ENCODE results near the gene PSMD12.
"Not testable (repeated sequence)": the region's sequence is repeated elsewhere in the genome, so short reads cannot be mapped to it uniquely, and the experiment has no call there.

PSMD12 gene

GRCh38 chr17:67328026-67328425 is 38.4 kb downstream of the PSMD12 start:
- WGBS (ENCODE audit: insufficient coverage, insufficient read length), result no CpG with 5 or more reads among the region's 3 CpGs
- no peak for DNase-seq (ENCODE audit: low read depth, low spot score)
- H3K4me1 ChIP-seq (ENCODE audit: control insufficient read depth, insufficient read depth, low read length), result no peaks in the 10 kb centered on the region
- H3K27me3 ChIP-seq (ENCODE audit: control insufficient read depth, insufficient read depth, low read length), result no peaks in the 10 kb centered on the region
- H3K27ac ChIP-seq (ENCODE audit: low read length), result no peak overlapping the region
- H3K9me3 ChIP-seq (ENCODE audit: control insufficient read depth, insufficient read depth, low read length), result no peaks in the 10 kb centered on the region
- no peak overlapping the region for H3K4me3 ChIP-seq (ENCODE audit: low read length)
- no peaks in the 10 kb centered on the region for H3K36me3 ChIP-seq (ENCODE audit: control insufficient read depth, insufficient read depth, low read length)

- not testable (repeated sequence) for DNase-seq (ENCODE audit: low read depth, low spot score); H3K27me3 ChIP-seq (ENCODE audit: control insufficient read depth, insufficient read depth, low read length); H3K36me3 ChIP-seq (ENCODE audit: control insufficient read depth, insufficient read depth, low read length); H3K4me1 ChIP-seq (ENCODE audit: control insufficient read depth, insufficient read depth, low read length); H3K27ac ChIP-seq (ENCODE audit: low read length); H3K4me3 ChIP-seq (ENCODE audit: low read length); H3K9me3 ChIP-seq (ENCODE audit: control insufficient read depth, insufficient read depth, low read length)
- no CpG with 5 or more reads among the region's 13 CpGs for WGBS (ENCODE audit: insufficient coverage, insufficient read length)
Observed at GRCh38 chr17:67326959-67327745, 39.2 kb downstream of the PSMD12 start.

GRCh38 chr17:67326440-67326839 is 39.9 kb downstream of the PSMD12 start:
- Histone ChIP-seq H3K4me1 (ENCODE audit: control insufficient read depth, insufficient read depth, low read length) (no peaks in the 10 kb centered on the region), H3K9me3 (ENCODE audit: control insufficient read depth, insufficient read depth, low read length) (no peaks in the 10 kb centered on the region), H3K36me3 (ENCODE audit: control insufficient read depth, insufficient read depth, low read length) (no peaks in the 10 kb centered on the region), H3K4me3 (ENCODE audit: low read length) (no peak overlapping the region), H3K27me3 (ENCODE audit: control insufficient read depth, insufficient read depth, low read length) (no peaks in the 10 kb centered on the region), H3K27ac (ENCODE audit: low read length) (no peak overlapping the region)
- no CpG with 5 or more reads among the region's 3 CpGs for WGBS (ENCODE audit: insufficient coverage, insufficient read length)
- no peak for DNase-seq (ENCODE audit: low read depth, low spot score)

- Histone ChIP-seq H3K4me1 (ENCODE audit: control insufficient read depth, insufficient read depth, low read length) (no peaks in the 10 kb centered on the region), H3K4me3 (ENCODE audit: low read length) (no peak overlapping the region), H3K27me3 (ENCODE audit: control insufficient read depth, insufficient read depth, low read length) (no peaks in the 10 kb centered on the region), H3K36me3 (ENCODE audit: control insufficient read depth, insufficient read depth, low read length) (no peaks in the 10 kb centered on the region), H3K9me3 (ENCODE audit: control insufficient read depth, insufficient read depth, low read length) (no peaks in the 10 kb centered on the region), H3K27ac (ENCODE audit: low read length) (no peak overlapping the region)
- WGBS (ENCODE audit: insufficient coverage, insufficient read length), result no CpG with 5 or more reads among the region's 2 CpGs
- DNase-seq (ENCODE audit: low read depth, low spot score), result no peak
Observed at GRCh38 chr17:67324330-67324729, 42.0 kb downstream of the PSMD12 start.

- no peak for DNase-seq (ENCODE audit: low read depth, low spot score)
- Histone ChIP-seq H3K27ac (ENCODE audit: low read length) (no peak overlapping the region), H3K27me3 (ENCODE audit: control insufficient read depth, insufficient read depth, low read length) (no peaks in the 10 kb centered on the region), H3K4me1 (ENCODE audit: control insufficient read depth, insufficient read depth, low read length) (no peaks in the 10 kb centered on the region), H3K4me3 (ENCODE audit: low read length) (no peak overlapping the region), H3K36me3 (ENCODE audit: control insufficient read depth, insufficient read depth, low read length) (no peaks in the 10 kb centered on the region), H3K9me3 (ENCODE audit: control insufficient read depth, insufficient read depth, low read length) (no peaks in the 10 kb centered on the region)
- no CpG with 5 or more reads among the region's 3 CpGs for WGBS (ENCODE audit: insufficient coverage, insufficient read length)
Observed at GRCh38 chr17:67323445-67323844, 42.9 kb downstream of the PSMD12 start.

GRCh38 chr17:67322042-67322787 is 44.2 kb downstream of the PSMD12 start:
- H3K27ac ChIP-seq (ENCODE audit: low read length), result no peak overlapping the region
- H3K4me3 ChIP-seq (ENCODE audit: low read length), result no peak overlapping the region
- DNase-seq (ENCODE audit: low read depth, low spot score), result peak; percentile 43
- H3K4me1 ChIP-seq (ENCODE audit: control insufficient read depth, insufficient read depth, low read length), result no peaks in the 10 kb centered on the region
- no peaks in the 10 kb centered on the region for H3K36me3 ChIP-seq (ENCODE audit: control insufficient read depth, insufficient read depth, low read length)
- no peaks in the 10 kb centered on the region for H3K9me3 ChIP-seq (ENCODE audit: control insufficient read depth, insufficient read depth, low read length)
- H3K27me3 ChIP-seq (ENCODE audit: control insufficient read depth, insufficient read depth, low read length), result no peaks in the 10 kb centered on the region
- no CpG with 5 or more reads among the region's 3 CpGs for WGBS (ENCODE audit: insufficient coverage, insufficient read length)

- not testable (repeated sequence) for DNase-seq (ENCODE audit: low read depth, low spot score); H3K4me3 ChIP-seq (ENCODE audit: low read length); H3K9me3 ChIP-seq (ENCODE audit: control insufficient read depth, insufficient read depth, low read length); H3K36me3 ChIP-seq (ENCODE audit: control insufficient read depth, insufficient read depth, low read length); H3K27me3 ChIP-seq (ENCODE audit: control insufficient read depth, insufficient read depth, low read length); H3K4me1 ChIP-seq (ENCODE audit: control insufficient read depth, insufficient read depth, low read length); H3K27ac ChIP-seq (ENCODE audit: low read length)
- WGBS (ENCODE audit: insufficient coverage, insufficient read length), result no CpG with 5 or more reads among the region's 13 CpGs
Observed at GRCh38 chr17:67321486-67321885, 44.9 kb downstream of the PSMD12 start.

- no peaks in the 10 kb centered on the region; the same call in 1 of the 2 replicates for H3K4me1 ChIP-seq (ENCODE audit: control insufficient read depth, insufficient read depth, low read length)
- no peak for DNase-seq (ENCODE audit: low read depth, low spot score)
- no peak overlapping the region for H3K27ac ChIP-seq (ENCODE audit: low read length)
- no CpG with 5 or more reads among the region's 5 CpGs for WGBS (ENCODE audit: insufficient coverage, insufficient read length)
- H3K36me3 ChIP-seq (ENCODE audit: control insufficient read depth, insufficient read depth, low read length), result no peaks in the 10 kb centered on the region
- H3K27me3 ChIP-seq (ENCODE audit: control insufficient read depth, insufficient read depth, low read length), result no peaks in the 10 kb centered on the region
- H3K9me3 ChIP-seq (ENCODE audit: control insufficient read depth, insufficient read depth, low read length), result no peaks in the 10 kb centered on the region
- H3K4me3 ChIP-seq (ENCODE audit: low read length), result no peak overlapping the region
Observed at GRCh38 chr17:67316781-67317180, 49.6 kb downstream of the PSMD12 start.

- H3K4me3 ChIP-seq (ENCODE audit: low read length), result no peak overlapping the region
- no peaks in the 10 kb centered on the region; the same call in none of the 2 replicates for H3K4me1 ChIP-seq (ENCODE audit: control insufficient read depth, insufficient read depth, low read length)
- H3K36me3 ChIP-seq (ENCODE audit: control insufficient read depth, insufficient read depth, low read length), result no peaks in the 10 kb centered on the region
- H3K27me3 ChIP-seq (ENCODE audit: control insufficient read depth, insufficient read depth, low read length), result no peaks in the 10 kb centered on the region
- DNase-seq (ENCODE audit: low read depth, low spot score), result no peak
- H3K9me3 ChIP-seq (ENCODE audit: control insufficient read depth, insufficient read depth, low read length), result no peaks in the 10 kb centered on the region
- H3K27ac ChIP-seq (ENCODE audit: low read length), result no peak overlapping the region
Observed at GRCh38 chr17:67315865-67316264, 50.5 kb downstream of the PSMD12 start.

GRCh38 chr17:67312265-67312664 is 54.1 kb downstream of the PSMD12 start:
- Histone ChIP-seq H3K4me1 (ENCODE audit: control insufficient read depth, insufficient read depth, low read length) (no peaks in the 10 kb centered on the region; the same call in none of the 2 replicates), H3K4me3 (ENCODE audit: low read length) (no peak overlapping the region), H3K9me3 (ENCODE audit: control insufficient read depth, insufficient read depth, low read length) (no peaks in the 10 kb centered on the region), H3K36me3 (ENCODE audit: control insufficient read depth, insufficient read depth, low read length) (no peaks in the 10 kb centered on the region), H3K27ac (ENCODE audit: low read length) (no peak overlapping the region), H3K27me3 (ENCODE audit: control insufficient read depth, insufficient read depth, low read length) (no peaks in the 10 kb centered on the region)
- no CpG with 5 or more reads among the region's 6 CpGs for WGBS (ENCODE audit: insufficient coverage, insufficient read length)
- DNase-seq (ENCODE audit: low read depth, low spot score), result no peak
